HepG2 (cell line): ENCODE measurements around the gene MAN2C1. TPM values are rescaled to one million over a fixed set of nuclear protein-coding genes. Genes with fewer than 3 reads are reported as not detected.

Experiments
- ATF3 ChIP-seq: sonication (generic); formaldehyde crosslinking; IDR thresholded peaks from 2 replicates; pipeline ENCODE4 v1.4.0; 2020; ENCODE audit warnings: missing genetic modification reagents
- BRD4 ChIP-seq: sonication (generic); formaldehyde crosslinking; IDR thresholded peaks from 2 replicates; pipeline ENCODE4 v1.4.0; 2020; ENCODE audit warnings: missing genetic modification reagents
- FOXO4 ChIP-seq: sonication (generic); formaldehyde crosslinking; conservative IDR thresholded peaks from 2 replicates; pipeline ENCODE4 v1.8.1; 2023; ENCODE audit warnings: missing genetic modification reagents
- GFI1 ChIP-seq: sonication (generic); formaldehyde crosslinking; IDR thresholded peaks from 2 replicates; pipeline ENCODE4 v1.5.0; 2020; ENCODE audit warnings: missing genetic modification reagents, mild to moderate bottlenecking, borderline replicate concordance
- NFYC ChIP-seq: IDR thresholded peaks from 2 replicates; pipeline ENCODE4 v1.6.1; 2016; ENCODE audit warnings: missing genetic modification reagents, missing compliant biosample characterization
- SP5 ChIP-seq: IDR thresholded peaks from 2 replicates; pipeline ENCODE4 v1.6.1; 2016; ENCODE audit warnings: low read depth, borderline replicate concordance
- SRSF9 ChIP-seq: fragments of 200-400 bp; formaldehyde crosslinking; IDR thresholded peaks from 2 replicates; pipeline ENCODE4 v1.6.1; 2018; ENCODE audit warnings: borderline replicate concordance, mild to moderate bottlenecking, low read depth, low read length; ENCODE audit not compliant: insufficient read depth, poor library complexity, severe bottlenecking
- ZNF180 ChIP-seq: sonication (generic); formaldehyde crosslinking; IDR thresholded peaks from 2 replicates; pipeline ENCODE4 v1.4.0; 2020; ENCODE audit warnings: low read depth, missing genetic modification reagents, borderline replicate concordance
- ZNF660 ChIP-seq: sonication (generic); formaldehyde crosslinking; IDR thresholded peaks from 2 replicates; pipeline ENCODE4 v1.5.1; 2020; ENCODE audit warnings: mild to moderate bottlenecking, low read depth, missing genetic modification reagents, borderline replicate concordance
- ZNF678 ChIP-seq: sonication (generic); formaldehyde crosslinking; IDR thresholded peaks from 2 replicates; pipeline ENCODE4 v1.4.0; 2020; ENCODE audit warnings: mild to moderate bottlenecking, missing genetic modification reagents
- ZNF7 ChIP-seq: IDR thresholded peaks from 2 replicates; pipeline ENCODE4 v1.6.1; 2016; ENCODE audit warnings: missing biosample characterization, missing genetic modification reagents
- polyA plus RNA-seq, 8 experiments: library from polyadenylated mRNA; depleted of rRNA in 3 of 8; stranded (reverse) in 7 of 8; unstranded in 1 of 8; fragments of >200 nt; fragmentation: Illumina TruSeq in 4 of 8; extraction: Trizol in 4 of 8; gene quantifications; 2 replicates each; pipeline versions ENCODE4 v1.2.1 to v1.2.3, GENCODE V29; 2011 to 2016; ENCODE audit warnings: low read depth in 4 of 8, missing spikeins in 1 of 8, mixed read lengths in 1 of 8; ENCODE audit not compliant: insufficient read depth in 1 of 8
- total RNA-seq, 5 experiments: library from RNA; depleted of rRNA; stranded (reverse); fragments of >200 nt; fragmentation: Illumina TruSeq; extraction: Trizol; gene quantifications; 2 replicates each; pipeline ENCODE4 v1.2.3, GENCODE V29; 2016; ENCODE audit warnings: low read depth in 1 of 5
- TF ChIP-seq, protein P1 (sequence below): sonication (generic); formaldehyde crosslinking; IDR thresholded peaks from 2 replicates; pipeline ENCODE4 v1.5.0; 2020; ENCODE audit warnings: missing genetic modification reagents, mild to moderate bottlenecking, borderline replicate concordance
- TF ChIP-seq, protein P2 (sequence below), 2 experiments: fragments of 450-650 bp in 1 of 2; sonication (generic) in 1 of 2; formaldehyde crosslinking in 1 of 2; IDR thresholded peaks; 2 replicates each; pipeline versions ENCODE4 v1.6.1 to v1.8.0; 2016 to 2022; ENCODE audit warnings: antibody characterized with exemption in 1 of 2, mild to moderate bottlenecking in 1 of 2, missing genetic modification reagents in 1 of 2

The MAN2C1 gene
- total and polyA plus RNA-seq, 2 of the 13 experiments (the other 11 are each of a cell fraction or from before 2014, with no cell fraction given): 62.6 to 71.0 TPM

GRCh38 chr15:75307778-75308390, 60.5 kb downstream of the MAN2C1 start (continued):
- TF ChIP-seq SRSF9 (no peak), ZNF7 (CRISPR knock-in tag) (no peak), ZNF678 (CRISPR knock-in tag) (no peak), ZNF180 (no peak), ATF3 (CRISPR knock-in tag) (no peak), GFI1 (0 out of 2 replicates have a peak, but pooled peaks have one; percentile 21), FOXO4 (CRISPR knock-in tag) (no peak), BRD4 (CRISPR knock-in tag) (0 out of 2 replicates have a peak, but pooled peaks have one; percentile 37), NFYC (CRISPR knock-in tag) (no peak), SP5 (no peak), ZNF660 (CRISPR knock-in tag) (no peak)
- TF ChIP-seq, protein P1, sequence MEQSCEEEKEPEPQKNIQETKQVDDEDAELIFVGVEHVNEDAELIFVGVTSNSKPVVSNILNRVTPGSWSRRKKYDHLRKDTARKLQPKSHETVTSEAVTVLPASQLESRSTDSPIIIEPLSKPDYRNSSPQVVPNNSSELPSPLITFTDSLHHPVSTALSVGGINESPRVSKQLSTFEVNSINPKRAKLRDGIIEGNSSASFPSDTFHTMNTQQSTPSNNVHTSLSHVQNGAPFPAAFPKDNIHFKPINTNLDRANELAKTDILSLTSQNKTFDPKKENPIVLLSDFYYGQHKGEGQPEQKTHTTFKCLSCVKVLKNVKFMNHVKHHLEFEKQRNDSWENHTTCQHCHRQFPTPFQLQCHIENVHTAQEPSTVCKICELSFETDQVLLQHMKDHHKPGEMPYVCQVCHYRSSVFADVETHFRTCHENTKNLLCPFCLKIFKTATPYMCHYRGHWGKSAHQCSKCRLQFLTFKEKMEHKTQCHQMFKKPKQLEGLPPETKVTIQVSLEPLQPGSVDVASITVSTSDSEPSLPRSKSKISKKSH (CRISPR knock-in tag): no peak
- TF ChIP-seq, protein P2, sequence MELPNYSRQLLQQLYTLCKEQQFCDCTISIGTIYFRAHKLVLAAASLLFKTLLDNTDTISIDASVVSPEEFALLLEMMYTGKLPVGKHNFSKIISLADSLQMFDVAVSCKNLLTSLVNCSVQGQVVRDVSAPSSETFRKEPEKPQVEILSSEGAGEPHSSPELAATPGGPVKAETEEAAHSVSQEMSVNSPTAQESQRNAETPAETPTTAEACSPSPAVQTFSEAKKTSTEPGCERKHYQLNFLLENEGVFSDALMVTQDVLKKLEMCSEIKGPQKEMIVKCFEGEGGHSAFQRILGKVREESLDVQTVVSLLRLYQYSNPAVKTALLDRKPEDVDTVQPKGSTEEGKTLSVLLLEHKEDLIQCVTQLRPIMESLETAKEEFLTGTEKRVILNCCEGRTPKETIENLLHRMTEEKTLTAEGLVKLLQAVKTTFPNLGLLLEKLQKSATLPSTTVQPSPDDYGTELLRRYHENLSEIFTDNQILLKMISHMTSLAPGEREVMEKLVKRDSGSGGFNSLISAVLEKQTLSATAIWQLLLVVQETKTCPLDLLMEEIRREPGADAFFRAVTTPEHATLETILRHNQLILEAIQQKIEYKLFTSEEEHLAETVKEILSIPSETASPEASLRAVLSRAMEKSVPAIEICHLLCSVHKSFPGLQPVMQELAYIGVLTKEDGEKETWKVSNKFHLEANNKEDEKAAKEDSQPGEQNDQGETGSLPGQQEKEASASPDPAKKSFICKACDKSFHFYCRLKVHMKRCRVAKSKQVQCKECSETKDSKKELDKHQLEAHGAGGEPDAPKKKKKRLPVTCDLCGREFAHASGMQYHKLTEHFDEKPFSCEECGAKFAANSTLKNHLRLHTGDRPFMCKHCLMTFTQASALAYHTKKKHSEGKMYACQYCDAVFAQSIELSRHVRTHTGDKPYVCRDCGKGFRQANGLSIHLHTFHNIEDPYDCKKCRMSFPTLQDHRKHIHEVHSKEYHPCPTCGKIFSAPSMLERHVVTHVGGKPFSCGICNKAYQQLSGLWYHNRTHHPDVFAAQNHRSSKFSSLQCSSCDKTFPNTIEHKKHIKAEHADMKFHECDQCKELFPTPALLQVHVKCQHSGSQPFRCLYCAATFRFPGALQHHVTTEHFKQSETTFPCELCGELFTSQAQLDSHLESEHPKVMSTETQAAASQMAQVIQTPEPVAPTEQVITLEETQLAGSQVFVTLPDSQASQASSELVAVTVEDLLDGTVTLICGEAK (IDR thresholded peaks at IDR 0.05): no peak
- TF ChIP-seq, protein P2 (CRISPR knock-in tag; IDR thresholded peaks at IDR 0.05): no peak
